Pancreas (tissue), 10 donors: ENCODE results near the gene KRTAP10-2. TPM values are rescaled to one million over a fixed set of nuclear protein-coding genes. Genes with fewer than 3 reads are reported as not detected.

Source experiments
- ATAC-seq, 4 donors: fragments of 200-7000 bp; cut with Tn5 transposase; one replicate each; pipeline versions ENCODE4 v1.8.0 to v1.9.1; 2020; ENCODE audit warnings: mild to moderate bottlenecking in 4 of 4, moderate library complexity in 4 of 4
- DNase-seq, 6 donors: peaks; one replicate each; pipeline ENCODE4 v3.0.0-alpha.2; 2020
- FAIRE-seq: peaks from 2 replicates; lab custom pipeline; 2012; peaks lifted over from hg19 to GRCh38; lab: Jason Lieb, UNC
- H3K27ac ChIP-seq, 4 donors: fragments of 200-600 bp; sonication (generic); 1 replicate in 3 of 4; 2 replicates in 1 of 4; pipeline versions ENCODE4 v1.5.0 to v1.8.0; 2020
- H3K27me3 ChIP-seq, 4 donors: fragments of 200-600 bp; one replicate each; pipeline ENCODE4 v1.8.0; 2021
- H3K36me3 ChIP-seq, 3 donors: fragments of 200-600 bp; sonication (generic) in 1 of 3; one replicate each; pipeline versions ENCODE4 v1.5.0 to v1.8.0; 2020 to 2021
- H3K4me1 ChIP-seq, 3 donors: fragments of 200-600 bp; one replicate each; pipeline ENCODE4 v1.8.0; 2021
- H3K4me3 ChIP-seq, 4 donors: fragments of 200-600 bp; sonication (generic) in 2 of 4; one replicate each; pipeline versions ENCODE4 v1.5.0 to v1.8.0; 2020 to 2021
- H3K9me3 ChIP-seq, 4 donors: fragments of 200-600 bp; one replicate each; pipeline ENCODE4 v1.8.0; 2021
- CTCF ChIP-seq, 4 donors: fragments of 200-600 bp; sonication (generic) in 3 of 4; IDR thresholded peaks; one replicate each; pipeline versions ENCODE4 v1.5.0 to v1.8.0; 2021; ENCODE audit warnings: antibody characterized with exemption in 4 of 4
- WGBS, 2 donors: extraction: QIAGEN DNeasy Blood & Tissue Kit; methylation state at CpG; one replicate each; pipeline ENCODE4 v1.1.7; 2013; 5-methylcytosine and 5-hydroxymethylcytosine counted together
- intact Hi-C, 3 donors: fragments of 100-400 bp; cut with DNase I; formaldehyde crosslinking; loops; one replicate each; pipeline versions ENCODE4 v1.11.1 to v1.14.2; 2022
- polyA plus RNA-seq, 2 donors: library from polyadenylated mRNA; stranded (reverse); fragments of 200-250 nt; gene quantifications; one replicate each; pipeline ENCODE4 v1.2.3, GENCODE V29; 2013
- total RNA-seq, 6 donors: library from RNA; stranded (reverse); fragmentation: NEBNext Ultra II Directional in 4 of 6; extraction: Animal tissue kit (Norgen Biotek cat#: 25700) in 4 of 6; gene quantifications; one replicate each; pipeline versions ENCODE4 v1.2.1 to v1.2.4, GENCODE V29; 2021 to 2023
- donor health status: healthy with polysubstance abuse.
- donor health status: DM: no; HTN: no; CAD: no; lungs with moderate emphysema.
- donor health status: DM: no; HTN: no; CAD: no.
- donor health status: control.
- donor health status: control.
- donor health status: Bipolar disorder and iron deficiency.
- donor health status: DM: yes; HTN: yes; CAD: no.
- donor health status: DM: no; HTN: no; CAD: no.
- donor health status: DM: no; HTN: no; CAD: no.
- donor health status: DM: yes; HTN: yes; CAD: no.

The KRTAP10-2 gene
- total and polyA plus RNA-seq, 8 donors, result not detected

- no peak for FAIRE-seq
- no peak for ATAC-seq
Observed at GRCh38 chr21:44568667-44569556, 17.6 kb upstream of the KRTAP10-2 start.

GRCh38 chr21:44568261-44568660 is 17.0 kb upstream of the KRTAP10-2 start:
- FAIRE-seq, result no peak
- TF ChIP-seq CTCF (IDR thresholded peaks at IDR 0.05), result no peak
- 59 to 69% methylated on average over 12 of the region's 12 CpGs for WGBS, 2 donors
- Histone ChIP-seq H3K4me3 (no peak overlapping the region), H3K4me1 (no peaks in the 10 kb centered on the region), H3K36me3 (no peaks in the 10 kb centered on the region), H3K9me3 (no peaks in the 10 kb centered on the region), H3K27me3 (no peaks in the 10 kb centered on the region), H3K27ac (no peak overlapping the region)
- DNase-seq, result no peak
- intact Hi-C loops, result no loop called here
- no peak for ATAC-seq

More at GRCh38 chr21:44568667-44569556, 17.6 kb upstream of the KRTAP10-2 start:
- Histone ChIP-seq H3K4me1 (no peaks in the 10 kb centered on the region), H3K9me3 (no peaks in the 10 kb centered on the region), H3K4me3 (no peak overlapping the region), H3K27me3 (no peaks in the 10 kb centered on the region), H3K27ac (no peak overlapping the region), H3K36me3 (no peaks in the 10 kb centered on the region)
- no peak for DNase-seq
- WGBS, 2 donors, result 58 to 64% methylated on average over 27 of the region's 27 CpGs
- intact Hi-C loops, result no loop called here
- TF ChIP-seq CTCF (IDR thresholded peaks at IDR 0.05), result no peak

GRCh38 chr21:44567481-44568171 is 16.3 kb upstream of the KRTAP10-2 start:
- FAIRE-seq (no peak), ATAC-seq (no peak), DNase-seq (no peak)
- H3K36me3 ChIP-seq, result no peaks in the 10 kb centered on the region
- H3K27ac ChIP-seq, result no peak overlapping the region
- intact Hi-C loops, result no loop called here
- no peaks in the 10 kb centered on the region for H3K4me1 ChIP-seq
- H3K4me3 ChIP-seq, result no peak overlapping the region
- H3K9me3 ChIP-seq, result no peaks in the 10 kb centered on the region
- H3K27me3 ChIP-seq, result no peaks in the 10 kb centered on the region
- TF ChIP-seq CTCF (IDR thresholded peaks at IDR 0.05), result no peak
- WGBS, 2 donors, result 72 to 83% methylated on average over 18 of the region's 18 CpGs

GRCh38 chr21:44566403-44566802 is 15.1 kb upstream of the KRTAP10-2 start:
- H3K4me3 ChIP-seq, result no peak overlapping the region
- H3K36me3 ChIP-seq, result no peaks in the 10 kb centered on the region
- FAIRE-seq (peak; percentile 9), DNase-seq (no peak), ATAC-seq (no peak)
- H3K9me3 ChIP-seq, result no peaks in the 10 kb centered on the region
- 17 to 19% methylated on average over 1 of the region's 1 CpG for WGBS, 2 donors
- no peak overlapping the region for H3K27ac ChIP-seq
- intact Hi-C loops, result no loop called here
- no peaks in the 10 kb centered on the region for H3K4me1 ChIP-seq
- no peaks in the 10 kb centered on the region for H3K27me3 ChIP-seq
- no peak for TF ChIP-seq CTCF (IDR thresholded peaks at IDR 0.05)
